ENCODE results near the gene CDC37. TPM values are rescaled to one million over a fixed set of nuclear protein-coding genes. Genes with fewer than 3 reads are reported as not detected.
"Not testable (repeated sequence)": the region's sequence is repeated elsewhere in the genome, so short reads cannot be mapped to it uniquely, and the experiment has no call there.

The CDC37 gene
- total RNA-seq, 1 donor from 2014 or later = 300 TPM

GRCh38 chr19:10380313-10381102, 22.8 kb downstream of the CDC37 start, which contains the start of gene TYK2:
TSS of gene TYK2 (minus strand) at chr19:10380572. CDS start at chr19:10378406, 2,166 bp downstream.
- H3K4me3 Mint-ChIP-seq (ENCODE audit: low read depth) = peak within 1 kb of the TSS; percentile 88
- intact Hi-C loops (cut with micrococcal nuclease) = loop anchor here (2.0 to 5.0 kb wide), 2 partner anchors 48 to 110 kb away; partner anchors contain the start of genes ICAM1 and RAVER1
- DNase-seq (ENCODE audit: low spot score) = peak; percentile 98
- no peaks in the 10 kb centered on the region for H3K27me3 Mint-ChIP-seq (ENCODE audit: low read depth)
- peak within 1 kb of the TSS; percentile 88 for H3K27ac Mint-ChIP-seq
- no peaks in the 10 kb centered on the region for H3K9me3 Mint-ChIP-seq
- peaks cover 29% of the 10 kb centered on the region for H3K36me3 Mint-ChIP-seq (ENCODE audit: low read depth)
- H3K4me1 Mint-ChIP-seq (ENCODE audit: low read depth) = peaks cover 16% of the 10 kb centered on the region

- intact Hi-C loops (cut with micrococcal nuclease) = loop anchor here (2.0 to 5.0 kb wide), 2 partner anchors 48 to 109 kb away; partner anchors contain the start of genes ICAM1 and RAVER1
- Mint-ChIP-seq H3K27me3 (ENCODE audit: low read depth) (no peaks in the 10 kb centered on the region), H3K4me1 (ENCODE audit: low read depth) (peaks cover 16% of the 10 kb centered on the region), H3K27ac (peak overlapping the region; percentile 88), H3K9me3 (no peaks in the 10 kb centered on the region), H3K36me3 (ENCODE audit: low read depth) (peaks cover 32% of the 10 kb centered on the region), H3K4me3 (ENCODE audit: low read depth) (peak overlapping the region; percentile 88)
- no peak for DNase-seq (ENCODE audit: low spot score)
These were observed 23.4 kb downstream of the CDC37 start for GRCh38 chr19:10379880-10380312.

- H3K9me3 Mint-ChIP-seq = no peaks in the 10 kb centered on the region
- H3K4me1 Mint-ChIP-seq (ENCODE audit: low read depth) = peaks cover 16% of the 10 kb centered on the region
- H3K27me3 Mint-ChIP-seq (ENCODE audit: low read depth) = no peaks in the 10 kb centered on the region
- no peak overlapping the region for H3K27ac Mint-ChIP-seq
- intact Hi-C loops (cut with micrococcal nuclease) = no loop called here
- no peak for DNase-seq (ENCODE audit: low spot score)
- H3K36me3 Mint-ChIP-seq (ENCODE audit: low read depth) = peaks cover 40% of the 10 kb centered on the region
- H3K4me3 Mint-ChIP-seq (ENCODE audit: low read depth) = peak overlapping the region; percentile 21
These were observed 25.2 kb downstream of the CDC37 start for GRCh38 chr19:10378124-10378523.

- Mint-ChIP-seq H3K4me3 (ENCODE audit: low read depth) (peak overlapping the region; percentile 30), H3K27ac (peak overlapping the region; percentile 22), H3K4me1 (ENCODE audit: low read depth) (peaks cover 16% of the 10 kb centered on the region), H3K36me3 (ENCODE audit: low read depth) (peaks cover 40% of the 10 kb centered on the region)
- intact Hi-C loops (cut with micrococcal nuclease); H3K9me3 Mint-ChIP-seq; H3K27me3 Mint-ChIP-seq (ENCODE audit: low read depth); DNase-seq (ENCODE audit: low spot score): not testable (repeated sequence)
These were observed 26.2 kb downstream of the CDC37 start for GRCh38 chr19:10377140-10377640.

GRCh38 chr19:10374931-10375330, 28.4 kb downstream of the CDC37 start:
- Mint-ChIP-seq H3K27ac (no peak overlapping the region), H3K36me3 (ENCODE audit: low read depth) (peaks cover 38% of the 10 kb centered on the region), H3K27me3 (ENCODE audit: low read depth) (no peaks in the 10 kb centered on the region), H3K4me3 (ENCODE audit: low read depth) (no peak overlapping the region), H3K4me1 (ENCODE audit: low read depth) (peaks cover 8% of the 10 kb centered on the region), H3K9me3 (no peaks in the 10 kb centered on the region)
- DNase-seq (ENCODE audit: low spot score) = no peak
- intact Hi-C loops (cut with micrococcal nuclease) = no loop called here

- no peak for DNase-seq (ENCODE audit: low spot score)
- Mint-ChIP-seq H3K4me3 (ENCODE audit: low read depth) (no peak overlapping the region), H3K27ac (no peak overlapping the region), H3K36me3 (ENCODE audit: low read depth) (peaks cover 40% of the 10 kb centered on the region), H3K9me3 (no peaks in the 10 kb centered on the region), H3K27me3 (ENCODE audit: low read depth) (no peaks in the 10 kb centered on the region), H3K4me1 (ENCODE audit: low read depth) (no peaks in the 10 kb centered on the region)
- intact Hi-C loops (cut with micrococcal nuclease) = no loop called here
These were observed 30.7 kb downstream of the CDC37 start for GRCh38 chr19:10372690-10373089.

- Mint-ChIP-seq H3K27me3 (ENCODE audit: low read depth) (no peaks in the 10 kb centered on the region), H3K36me3 (ENCODE audit: low read depth) (peaks cover 48% of the 10 kb centered on the region), H3K4me1 (ENCODE audit: low read depth) (no peaks in the 10 kb centered on the region), H3K9me3 (no peaks in the 10 kb centered on the region), H3K4me3 (ENCODE audit: low read depth) (no peak overlapping the region), H3K27ac (no peak overlapping the region)
- intact Hi-C loops (cut with micrococcal nuclease) = no loop called here
- DNase-seq (ENCODE audit: low spot score) = no peak
These were observed 35.1 kb downstream of the CDC37 start for GRCh38 chr19:10368101-10368803.

- H3K27ac Mint-ChIP-seq; H3K4me1 Mint-ChIP-seq (ENCODE audit: low read depth); H3K4me3 Mint-ChIP-seq (ENCODE audit: low read depth); H3K27me3 Mint-ChIP-seq (ENCODE audit: low read depth); intact Hi-C loops (cut with micrococcal nuclease); H3K9me3 Mint-ChIP-seq; DNase-seq (ENCODE audit: low spot score): not testable (repeated sequence)
- H3K36me3 Mint-ChIP-seq (ENCODE audit: low read depth) = peaks cover 57% of the 10 kb centered on the region
These were observed 36.3 kb downstream of the CDC37 start for GRCh38 chr19:10366950-10367512.

- Mint-ChIP-seq H3K4me1 (ENCODE audit: low read depth) (no peaks in the 10 kb centered on the region), H3K27ac (no peak overlapping the region), H3K27me3 (ENCODE audit: low read depth) (no peaks in the 10 kb centered on the region), H3K36me3 (ENCODE audit: low read depth) (peaks cover 63% of the 10 kb centered on the region), H3K9me3 (no peaks in the 10 kb centered on the region), H3K4me3 (ENCODE audit: low read depth) (no peak overlapping the region)
- intact Hi-C loops (cut with micrococcal nuclease) = no loop called here
- no peak for DNase-seq (ENCODE audit: low spot score)
These were observed 37.8 kb downstream of the CDC37 start for GRCh38 chr19:10365518-10365917.

- DNase-seq (ENCODE audit: low spot score) = no peak
- no peak overlapping the region for H3K4me3 Mint-ChIP-seq (ENCODE audit: low read depth)
- H3K27ac Mint-ChIP-seq = no peak overlapping the region
- H3K36me3 Mint-ChIP-seq (ENCODE audit: low read depth) = peaks cover 67% of the 10 kb centered on the region
- H3K9me3 Mint-ChIP-seq = no peaks in the 10 kb centered on the region
- H3K27me3 Mint-ChIP-seq (ENCODE audit: low read depth) = no peaks in the 10 kb centered on the region
- no peaks in the 10 kb centered on the region for H3K4me1 Mint-ChIP-seq (ENCODE audit: low read depth)
- intact Hi-C loops (cut with micrococcal nuclease) = no loop called here
These were observed 38.7 kb downstream of the CDC37 start for GRCh38 chr19:10364644-10365043.

GRCh38 chr19:10363789-10364281, 39.5 kb downstream of the CDC37 start:
- H3K4me3 Mint-ChIP-seq (ENCODE audit: low read depth) = no peak overlapping the region
- DNase-seq (ENCODE audit: low spot score) = no peak
- H3K36me3 Mint-ChIP-seq (ENCODE audit: low read depth) = peaks cover 66% of the 10 kb centered on the region
- no peaks in the 10 kb centered on the region for H3K27me3 Mint-ChIP-seq (ENCODE audit: low read depth)
- no peaks in the 10 kb centered on the region for H3K4me1 Mint-ChIP-seq (ENCODE audit: low read depth)
- no peak overlapping the region for H3K27ac Mint-ChIP-seq
- intact Hi-C loops (cut with micrococcal nuclease) = no loop called here
- H3K9me3 Mint-ChIP-seq = no peaks in the 10 kb centered on the region

- H3K36me3 Mint-ChIP-seq (ENCODE audit: low read depth) = peaks cover 57% of the 10 kb centered on the region
- no peak for DNase-seq (ENCODE audit: low spot score)
- no peak overlapping the region for H3K27ac Mint-ChIP-seq
- H3K27me3 Mint-ChIP-seq (ENCODE audit: low read depth) = no peaks in the 10 kb centered on the region
- intact Hi-C loops (cut with micrococcal nuclease) = no loop called here
- H3K9me3 Mint-ChIP-seq = no peaks in the 10 kb centered on the region
- no peaks in the 10 kb centered on the region for H3K4me1 Mint-ChIP-seq (ENCODE audit: low read depth)
- no peak overlapping the region for H3K4me3 Mint-ChIP-seq (ENCODE audit: low read depth)
These were observed 41.1 kb downstream of the CDC37 start for GRCh38 chr19:10362259-10362658.
